Type B pancreatic cell (in vitro differentiated cells): ENCODE results near the gene TOP2B. TPM values are rescaled to one million over a fixed set of nuclear protein-coding genes. Genes with fewer than 3 reads are reported as not detected.

Source experiments
- DNase-seq: peaks from one replicate; pipeline ENCODE4 v3.0.0; 2021; ENCODE audit warnings: mixed read lengths; ENCODE audit not compliant: unreplicated experiment; ENCODE audit errors: extremely low spot score
- H3K27ac Mint-ChIP-seq: 2 replicates; pipeline ENCODE4 v1.8.0; 2021; ENCODE audit warnings: mild to moderate bottlenecking, mixed read lengths
- H3K27me3 Mint-ChIP-seq: 2 replicates; pipeline ENCODE4 v1.8.0; 2021; ENCODE audit warnings: mixed read lengths
- H3K36me3 Mint-ChIP-seq: 2 replicates; pipeline ENCODE4 v1.8.0; 2021; ENCODE audit warnings: mixed read lengths
- H3K4me1 Mint-ChIP-seq: one replicate; pipeline ENCODE4 v1.8.0; 2021; ENCODE audit warnings: mixed read lengths; ENCODE audit not compliant: unreplicated experiment
- H3K4me3 Mint-ChIP-seq: 2 replicates; pipeline ENCODE4 v1.8.0; 2021; ENCODE audit warnings: mild to moderate bottlenecking, mixed read lengths
- H3K9me3 Mint-ChIP-seq: 2 replicates; pipeline ENCODE4 v1.8.0; 2021; ENCODE audit warnings: mixed read lengths
- total RNA-seq: library from RNA; stranded (reverse); gene quantifications from 2 replicates; pipeline ENCODE4 v1.2.1, GENCODE V29; 2021; ENCODE audit warnings: low replicate concordance
- TF ChIP-seq, protein P1 (sequence below): fragments of 200-600 bp; sonication (generic); conservative IDR thresholded peaks from 2 replicates; pipeline ENCODE4 v1.5.0; 2021; ENCODE audit warnings: antibody characterized with exemption, mild to moderate bottlenecking

Gene TOP2B
- total RNA-seq, 1 donor from 2014 or later: 198 TPM

DNA sequence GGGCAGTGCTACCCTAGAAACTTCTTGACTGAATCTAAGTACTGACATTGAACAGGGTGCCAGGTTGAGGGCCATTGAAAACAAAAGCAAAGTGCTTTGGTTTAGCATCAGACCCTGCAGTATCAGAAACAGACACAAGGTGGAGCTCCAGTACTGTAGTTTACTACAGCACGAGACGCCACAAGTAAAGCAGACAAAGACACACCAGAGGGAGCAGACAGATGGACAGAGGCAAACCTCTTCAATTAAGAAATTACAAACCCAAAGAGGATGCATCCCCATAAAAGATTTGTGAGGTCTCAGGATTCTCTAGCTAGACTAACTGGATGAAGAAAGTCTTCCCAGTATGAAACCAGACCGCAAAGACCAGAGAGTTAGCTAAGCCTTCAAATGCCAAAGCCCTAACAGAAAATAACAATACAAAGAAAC lies 16.6 kb downstream of the TOP2B start:
- TF ChIP-seq, protein P1, sequence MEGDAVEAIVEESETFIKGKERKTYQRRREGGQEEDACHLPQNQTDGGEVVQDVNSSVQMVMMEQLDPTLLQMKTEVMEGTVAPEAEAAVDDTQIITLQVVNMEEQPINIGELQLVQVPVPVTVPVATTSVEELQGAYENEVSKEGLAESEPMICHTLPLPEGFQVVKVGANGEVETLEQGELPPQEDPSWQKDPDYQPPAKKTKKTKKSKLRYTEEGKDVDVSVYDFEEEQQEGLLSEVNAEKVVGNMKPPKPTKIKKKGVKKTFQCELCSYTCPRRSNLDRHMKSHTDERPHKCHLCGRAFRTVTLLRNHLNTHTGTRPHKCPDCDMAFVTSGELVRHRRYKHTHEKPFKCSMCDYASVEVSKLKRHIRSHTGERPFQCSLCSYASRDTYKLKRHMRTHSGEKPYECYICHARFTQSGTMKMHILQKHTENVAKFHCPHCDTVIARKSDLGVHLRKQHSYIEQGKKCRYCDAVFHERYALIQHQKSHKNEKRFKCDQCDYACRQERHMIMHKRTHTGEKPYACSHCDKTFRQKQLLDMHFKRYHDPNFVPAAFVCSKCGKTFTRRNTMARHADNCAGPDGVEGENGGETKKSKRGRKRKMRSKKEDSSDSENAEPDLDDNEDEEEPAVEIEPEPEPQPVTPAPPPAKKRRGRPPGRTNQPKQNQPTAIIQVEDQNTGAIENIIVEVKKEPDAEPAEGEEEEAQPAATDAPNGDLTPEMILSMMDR: peak; percentile 93
- Mint-ChIP-seq H3K27ac (peak overlapping the region; percentile 52), H3K4me1 (peaks cover 15% of the 10 kb centered on the region), H3K27me3 (no peaks in the 10 kb centered on the region), H3K36me3 (peaks cover 44% of the 10 kb centered on the region), H3K4me3 (peak overlapping the region; percentile 4), H3K9me3 (peaks cover 18% of the 10 kb centered on the region)
- DNase-seq: no peak

DNA sequence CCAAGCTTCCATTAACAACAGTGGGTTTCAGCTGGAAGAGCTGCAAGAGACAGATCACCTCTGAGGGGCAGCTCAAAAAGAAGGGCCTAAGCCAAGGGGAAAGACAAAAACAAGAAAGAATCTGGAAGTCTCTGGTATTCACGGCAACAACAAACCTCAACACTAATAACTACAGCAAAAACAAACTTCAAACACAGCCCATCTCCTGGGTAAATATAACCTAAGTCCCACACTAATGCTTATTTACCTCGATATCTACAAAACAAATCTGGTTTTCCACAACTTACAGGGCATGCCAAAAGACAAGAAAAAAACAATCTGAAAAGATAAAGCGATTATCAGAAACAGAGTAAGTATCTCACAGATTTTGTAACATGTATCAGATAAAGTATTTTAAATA lies 29.7 kb downstream of the TOP2B start:
- Mint-ChIP-seq H3K36me3 (peaks cover 36% of the 10 kb centered on the region), H3K4me3 (no peak overlapping the region), H3K9me3 (no peaks in the 10 kb centered on the region), H3K27me3 (no peaks in the 10 kb centered on the region), H3K4me1 (no peaks in the 10 kb centered on the region), H3K27ac (no peak overlapping the region)
- DNase-seq: no peak
- TF ChIP-seq, protein P1: no peak

DNA sequence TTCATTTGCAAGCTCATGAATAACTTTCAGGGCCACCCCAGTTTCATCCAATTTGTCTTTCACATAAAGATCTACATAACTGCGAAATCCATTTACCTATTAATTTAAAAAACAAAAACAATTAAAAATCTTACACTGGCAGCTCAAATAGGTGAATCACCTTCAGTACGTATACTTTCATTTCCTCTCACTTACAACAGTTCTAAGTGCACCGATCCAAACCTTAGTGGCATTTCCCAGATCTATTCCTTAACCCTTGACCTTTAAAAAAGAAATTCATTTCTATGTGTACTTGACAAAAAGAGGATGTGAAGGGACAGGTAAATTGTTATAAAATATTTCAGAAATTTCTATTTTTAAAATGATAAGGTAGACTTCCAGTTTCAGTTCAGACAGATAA lies 30.8 kb downstream of the TOP2B start:
- Mint-ChIP-seq H3K36me3 (peaks cover 42% of the 10 kb centered on the region), H3K9me3 (no peaks in the 10 kb centered on the region)
- DNase-seq: no peak

DNA sequence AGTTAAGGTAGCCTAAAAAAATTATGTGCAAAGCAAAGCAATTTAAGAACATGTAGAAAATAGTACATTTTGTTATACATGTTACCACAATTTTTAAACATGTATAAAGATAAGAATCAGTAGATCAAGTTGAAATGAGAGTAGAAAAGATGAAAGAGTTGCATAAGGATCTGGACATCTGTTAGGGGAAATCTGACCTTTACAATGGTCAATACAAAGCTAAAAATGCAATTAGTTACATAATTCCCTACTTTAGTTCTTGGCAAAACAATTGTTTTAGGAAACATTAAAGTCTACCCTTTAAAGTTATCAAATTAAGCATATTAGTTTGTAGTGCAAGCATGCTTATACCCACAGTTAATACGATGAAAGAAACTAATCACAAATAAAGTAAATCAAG lies 32.7 kb downstream of the TOP2B start:
- Mint-ChIP-seq H3K4me3 (no peak overlapping the region), H3K36me3 (peaks cover 45% of the 10 kb centered on the region), H3K4me1 (no peaks in the 10 kb centered on the region), H3K9me3 (no peaks in the 10 kb centered on the region), H3K27ac (no peak overlapping the region), H3K27me3 (no peaks in the 10 kb centered on the region)
- TF ChIP-seq, protein P1: no peak
- no peak for DNase-seq

More for the DNA sequence above, 30.8 kb downstream of the TOP2B start:
- H3K4me1 Mint-ChIP-seq: no peaks in the 10 kb centered on the region
- no peaks in the 10 kb centered on the region for H3K27me3 Mint-ChIP-seq
- H3K27ac Mint-ChIP-seq: no peak overlapping the region
- TF ChIP-seq, protein P1: no peak
- no peak overlapping the region for H3K4me3 Mint-ChIP-seq

DNA sequence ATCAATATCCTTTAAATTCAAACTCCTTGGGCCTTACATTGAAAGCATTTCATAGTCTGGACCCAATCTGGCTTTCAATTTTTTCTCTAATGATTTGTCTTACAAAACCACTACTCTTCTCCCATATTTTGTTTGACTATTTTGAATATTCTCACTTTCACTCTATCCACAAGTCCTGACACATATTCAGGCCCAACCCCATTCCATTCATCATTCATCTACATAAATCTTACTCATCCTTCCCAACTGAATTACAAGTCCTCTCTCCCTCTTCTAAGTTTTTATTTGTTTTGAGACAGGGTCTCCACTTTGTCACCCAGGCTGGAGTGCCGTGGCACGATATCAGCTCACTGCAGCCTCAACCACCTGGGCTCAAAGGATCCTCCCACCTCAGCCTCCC lies 43.6 kb downstream of the TOP2B start:
- no peak for DNase-seq
- H3K9me3 Mint-ChIP-seq: no peaks in the 10 kb centered on the region
- H3K27me3 Mint-ChIP-seq: no peaks in the 10 kb centered on the region
- H3K4me1 Mint-ChIP-seq: no peaks in the 10 kb centered on the region
- TF ChIP-seq, protein P1: no peak
- no peak overlapping the region for H3K27ac Mint-ChIP-seq
- no peak overlapping the region for H3K4me3 Mint-ChIP-seq
- H3K36me3 Mint-ChIP-seq: peaks cover 58% of the 10 kb centered on the region

DNA sequence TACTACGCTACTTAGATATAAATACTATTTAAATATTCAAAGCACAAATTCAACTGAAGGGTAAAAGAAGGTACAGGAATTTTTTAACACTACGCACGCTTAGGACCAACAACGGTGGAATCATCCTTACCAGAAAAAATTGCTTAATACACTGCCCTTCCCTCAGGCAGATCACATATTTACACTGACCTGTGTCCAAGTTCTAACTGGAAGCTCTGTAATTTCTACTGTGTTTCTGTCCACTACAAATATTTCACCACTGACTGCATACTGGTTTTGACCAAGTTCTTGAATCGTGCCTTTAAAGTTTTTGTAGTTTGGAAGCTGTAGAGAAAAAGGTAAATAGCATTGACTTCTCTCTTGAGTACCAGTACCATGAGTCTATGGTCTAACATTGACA lies 44.2 kb downstream of the TOP2B start:
- H3K27me3 Mint-ChIP-seq: no peaks in the 10 kb centered on the region
- H3K4me1 Mint-ChIP-seq: no peaks in the 10 kb centered on the region
- H3K9me3 Mint-ChIP-seq: no peaks in the 10 kb centered on the region
- DNase-seq: no peak
- H3K36me3 Mint-ChIP-seq: peaks cover 54% of the 10 kb centered on the region
- TF ChIP-seq, protein P1: no peak
- H3K4me3 Mint-ChIP-seq: no peak overlapping the region
- H3K27ac Mint-ChIP-seq: no peak overlapping the region
